Measurements from ENCODE around the gene SHCBP1L.

- TF ChIP-seq CTCF (IDR thresholded peaks at IDR 0.05) (no peak), POLR2A (IDR thresholded peaks at IDR 0.05) (no peak)
These were observed 43.9 kb upstream of the SHCBP1L start for GRCh38 chr1:182996816-182997215.
